HG03095 (cell line): ENCODE measurements around the gene STAT4.

ENCODE experiments used
- ATAC-seq: cut with Tn5 transposase; IDR thresholded peaks from one replicate; pipeline ENCODE4 v1.9.1; 2021; ENCODE audit warnings: moderate library complexity; ENCODE audit not compliant: unreplicated experiment

Gene STAT4

DNA sequence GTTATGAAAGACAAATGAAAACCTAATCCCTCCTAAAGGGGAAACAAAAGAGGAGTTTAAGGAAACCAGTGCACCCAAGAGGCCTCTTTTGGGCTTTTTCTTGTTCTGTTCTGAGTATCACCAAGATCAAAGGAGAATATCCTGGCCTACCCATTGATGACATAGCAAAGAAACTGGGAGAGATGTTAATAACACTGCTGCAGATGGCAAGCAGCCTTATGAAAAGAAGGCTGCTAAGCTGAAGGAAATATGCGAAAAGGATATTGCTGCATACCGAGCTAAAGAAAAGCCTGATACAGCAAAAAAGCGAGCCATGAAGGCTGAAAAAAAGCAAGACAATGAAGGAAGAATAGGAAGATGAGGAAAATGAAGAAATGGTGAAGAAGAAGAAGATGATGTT, 23.6 kb upstream of the STAT4 start:
- ATAC-seq = no peak

- ATAC-seq = no peak
These were observed 22.4 kb upstream of the STAT4 start for GRCh38 chr2:191173206-191173605.

- ATAC-seq = no peak
These were observed 21.0 kb upstream of the STAT4 start for GRCh38 chr2:191171708-191172355.

- no peak for ATAC-seq
These were observed 20.5 kb upstream of the STAT4 start for GRCh38 chr2:191171286-191171685.

GRCh38 chr2:191170773-191171172, 20.0 kb upstream of the STAT4 start:
- no peak for ATAC-seq

GRCh38 chr2:191170301-191170636, 19.5 kb upstream of the STAT4 start:
- no peak for ATAC-seq

- ATAC-seq = no peak
These were observed 18.9 kb upstream of the STAT4 start for GRCh38 chr2:191169456-191170300.

- ATAC-seq = no peak
These were observed 17.0 kb upstream of the STAT4 start for GRCh38 chr2:191167766-191168165.

- no peak for ATAC-seq
These were observed 16.1 kb upstream of the STAT4 start for GRCh38 chr2:191166756-191167445.

- no peak for ATAC-seq
These were observed 15.4 kb upstream of the STAT4 start for GRCh38 chr2:191166111-191166755.

- peak; percentile 80 for ATAC-seq
These were observed 14.4 kb upstream of the STAT4 start for GRCh38 chr2:191165176-191165643.

DNA sequence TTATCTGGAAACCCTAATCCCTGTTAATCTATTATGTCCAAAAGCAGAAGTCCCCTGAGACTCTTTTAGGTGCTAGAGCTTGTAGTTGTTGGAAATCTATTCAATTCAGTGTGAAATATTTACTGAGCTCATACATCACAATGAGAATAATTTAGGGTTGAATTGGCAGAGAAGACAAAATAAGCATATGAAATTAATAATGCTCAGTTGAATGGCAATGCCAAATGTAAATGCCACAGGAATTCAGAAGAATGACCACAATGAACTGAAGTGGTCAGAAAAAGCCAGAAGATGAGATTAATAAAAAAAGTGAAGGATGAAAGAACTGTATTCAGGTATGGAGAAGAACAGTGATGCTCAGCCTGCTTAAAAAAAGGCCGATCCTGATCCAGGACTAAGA, 8.0 kb upstream of the STAT4 start:
- no peak for ATAC-seq

DNA sequence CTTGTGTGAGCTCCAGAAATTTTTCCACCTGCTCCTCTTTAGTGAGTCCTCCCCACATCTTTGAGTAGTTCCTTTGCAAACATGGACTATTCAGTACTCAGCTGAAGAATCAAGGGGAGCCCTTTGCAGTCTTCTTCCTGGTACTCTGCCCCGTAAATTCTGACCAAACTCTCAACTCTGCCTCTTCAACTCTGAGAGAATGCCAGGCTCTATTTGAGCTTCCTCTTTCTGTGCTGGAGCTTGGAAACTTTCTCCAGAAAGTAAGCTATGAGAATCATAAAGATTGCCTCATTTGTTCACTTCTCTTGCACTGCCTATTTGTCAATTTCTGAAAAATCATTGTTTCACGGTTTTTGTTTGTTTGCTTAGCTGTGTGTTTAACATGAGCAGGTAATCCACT, 7.4 kb upstream of the STAT4 start:
- ATAC-seq = no peak

- ATAC-seq = no peak
These were observed 4.8 kb upstream of the STAT4 start for GRCh38 chr2:191155608-191156071.

GRCh38 chr2:191153716-191154115, 2.9 kb upstream of the STAT4 start:
- no peak for ATAC-seq

DNA sequence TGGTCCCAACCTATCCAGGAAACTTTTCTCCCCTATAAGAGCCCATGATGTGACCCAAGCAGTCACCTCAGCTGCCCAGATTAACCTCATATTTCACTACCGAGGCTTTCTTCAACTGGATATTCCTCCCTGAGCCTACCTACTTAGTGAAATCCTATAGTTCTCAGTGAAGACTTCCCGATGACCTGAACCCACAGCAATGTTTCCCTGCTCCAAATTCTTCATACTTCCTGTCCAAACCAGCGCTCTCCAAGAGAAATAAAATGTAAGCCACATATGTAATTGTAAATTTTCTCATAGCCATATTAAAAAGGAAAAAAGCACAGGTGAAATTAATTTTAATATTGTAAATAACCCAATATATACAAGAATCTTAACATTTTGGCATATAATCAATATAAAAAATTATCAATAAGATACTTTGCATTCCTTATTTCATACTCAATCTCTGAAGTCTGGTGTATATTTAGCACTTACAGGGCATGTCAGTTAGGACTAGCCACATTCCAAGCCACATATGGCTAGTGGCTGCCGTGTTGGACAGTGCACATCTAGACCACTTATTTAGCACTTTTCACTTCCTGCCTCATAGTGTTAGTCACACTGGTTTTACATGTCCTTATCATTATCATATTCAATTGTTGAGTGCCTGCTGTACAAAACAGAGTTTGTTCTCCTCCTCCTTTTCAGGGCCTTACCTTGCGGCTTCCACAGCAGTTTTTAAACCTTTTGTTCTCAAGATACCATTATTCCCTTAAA, 1.9 kb upstream of the STAT4 start:
- peak; percentile 27 for ATAC-seq

GRCh38 chr2:191151331-191151730, 537 bp upstream of the STAT4 start:
- ATAC-seq = no peak

- peak; percentile 33 for ATAC-seq
These were observed 579 bp downstream of the STAT4 start for GRCh38 chr2:191150230-191150599.

DNA sequence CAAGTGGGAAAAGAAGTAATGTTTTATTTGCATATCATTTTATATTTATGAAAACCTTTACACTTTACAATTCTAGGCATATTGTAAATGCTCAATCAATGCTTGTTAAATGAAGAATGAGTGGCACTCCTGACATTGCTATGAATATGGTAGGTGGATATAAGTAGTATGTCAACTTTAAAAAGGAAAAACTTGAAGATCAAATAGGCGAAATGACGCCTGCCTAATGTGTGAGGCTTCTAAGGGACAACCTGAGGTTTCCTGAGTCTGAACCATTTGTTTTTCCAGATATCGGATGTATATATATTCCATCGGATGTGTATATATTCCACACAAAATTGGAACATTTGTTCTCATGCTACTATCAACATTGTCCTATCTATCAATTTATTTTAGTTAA, 1.4 kb downstream of the STAT4 start:
- ATAC-seq = no peak

DNA sequence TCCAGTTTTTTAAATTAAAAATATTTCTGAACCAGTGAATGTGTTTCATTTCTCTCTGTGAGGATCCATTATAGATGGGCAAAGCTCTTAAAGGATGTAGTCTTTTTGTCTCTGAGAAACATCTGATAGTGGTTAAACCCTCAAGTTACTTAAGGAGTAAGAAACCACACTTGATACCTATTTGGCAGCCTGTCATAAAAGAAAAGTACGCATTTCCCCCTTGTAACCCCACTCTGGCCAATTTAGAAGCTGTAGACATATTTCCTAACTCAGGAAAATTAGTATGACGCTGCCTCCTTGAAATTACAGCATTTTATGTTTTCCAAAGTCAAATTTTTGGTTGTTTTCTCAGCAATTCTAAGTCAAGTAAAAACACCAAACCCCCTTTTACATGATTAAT, 2.0 kb downstream of the STAT4 start:
- ATAC-seq = no peak

- no peak for ATAC-seq
These were observed 2.5 kb downstream of the STAT4 start for GRCh38 chr2:191148281-191148680.
